A673 (cell line): Measurements from ENCODE around the gene HS1BP3. TPM values are rescaled to one million over a fixed set of nuclear protein-coding genes. Genes with fewer than 3 reads are reported as not detected.

ENCODE experiments used
- BruUV-seq: library from RNA; stranded (reverse); fragments of 400-500 nt; replicated peaks from 2 replicates; lab custom pipeline; 2021; lab: Mats Ljungman, UMichigan
- CTCF ChIA-PET: fragments of 300-600 bp; sonication (Branson Sonifier 250); formaldehyde crosslinking; loops from one replicate; lab custom pipeline; 2022; ENCODE audit warnings: antibody characterized with exemption; lab: Charles Lee
- POLR2A ChIA-PET: fragments of 300-600 bp; sonication (Branson Sonifier 250); formaldehyde crosslinking; loops from one replicate; lab custom pipeline; 2022; ENCODE audit warnings: antibody characterized with exemption; ENCODE audit not compliant: low non-redundant PET; lab: Charles Lee
- DNase-seq: peaks from one replicate; pipeline ENCODE4 v3.0.0-alpha.2; 2015; ENCODE audit warnings: low spot score
- H3K27ac ChIP-seq: fragments of 200-600 bp; sonication (generic); 2 replicates; pipeline ENCODE4 v1.5.1; 2016; ENCODE audit warnings: mixed run types, low read depth, mild to moderate bottlenecking, mixed read lengths, antibody characterized with exemption, low read length; ENCODE audit not compliant: poor library complexity, severe bottlenecking
- H3K27me3 ChIP-seq: fragments of 200-600 bp; sonication (generic); replicated peaks from 2 replicates; pipeline ENCODE4 v1.6.1; 2017; ENCODE audit warnings: mixed run types, low read depth, mild to moderate bottlenecking, mixed read lengths, antibody characterized with exemption, low read length; ENCODE audit not compliant: insufficient read depth, poor library complexity
- H3K36me3 ChIP-seq: fragments of 200-600 bp; sonication (generic); 2 replicates; pipeline ENCODE4 v1.6.1; 2016; ENCODE audit warnings: mixed run types, mild to moderate bottlenecking, mixed read lengths, antibody characterized with exemption, low read length; ENCODE audit not compliant: insufficient read depth, poor library complexity, severe bottlenecking
- H3K4me1 ChIP-seq: fragments of 200-600 bp; sonication (generic); 2 replicates; pipeline ENCODE4 v1.6.1; 2017; ENCODE audit warnings: mixed run types, mild to moderate bottlenecking, mixed read lengths, antibody characterized with exemption, low read length; ENCODE audit not compliant: insufficient read depth, poor library complexity, severe bottlenecking
- H3K4me3 ChIP-seq: fragments of 200-600 bp; sonication (generic); 2 replicates; pipeline ENCODE4 v1.5.1; 2016; ENCODE audit warnings: low read depth, mixed run types, mild to moderate bottlenecking, mixed read lengths, low read length; ENCODE audit not compliant: poor library complexity, severe bottlenecking
- H3K9me3 ChIP-seq: fragments of 200-600 bp; sonication (generic); 2 replicates; pipeline ENCODE4 v1.6.1; 2016; ENCODE audit warnings: mixed run types, low read depth, mild to moderate bottlenecking, mixed read lengths, antibody characterized with exemption, low read length; ENCODE audit not compliant: poor library complexity, severe bottlenecking
- EZH2 ChIP-seq: fragments of 200-600 bp; sonication (generic); IDR thresholded peaks from 2 replicates; pipeline ENCODE4 v1.6.1; 2017; ENCODE audit warnings: borderline replicate concordance, low read depth, mild to moderate bottlenecking, mixed read lengths, antibody characterized with exemption, low read length; ENCODE audit not compliant: poor library complexity, severe bottlenecking
- intact Hi-C: fragments of 100-400 bp; cut with micrococcal nuclease; formaldehyde crosslinking; loops from one replicate; pipeline ENCODE4 v1.10.0; 2022; ENCODE audit not compliant: unreplicated experiment
- total RNA-seq: library from RNA; stranded (reverse); gene quantifications from 2 replicates; pipeline ENCODE4 v1.2.3, GENCODE V29; 2021
- TF ChIP-seq, protein P1 (sequence below): fragments of 300-800, 200-600 bp; sonication (generic); conservative IDR thresholded peaks from 2 replicates; pipeline ENCODE4 v1.5.1; 2017; ENCODE audit warnings: low read depth, mild to moderate bottlenecking, antibody characterized with exemption, low read length, moderate library complexity, mixed read lengths

HS1BP3 gene
- total RNA-seq, 1 experiment from 2014 or later = 12.6 TPM

DNA sequence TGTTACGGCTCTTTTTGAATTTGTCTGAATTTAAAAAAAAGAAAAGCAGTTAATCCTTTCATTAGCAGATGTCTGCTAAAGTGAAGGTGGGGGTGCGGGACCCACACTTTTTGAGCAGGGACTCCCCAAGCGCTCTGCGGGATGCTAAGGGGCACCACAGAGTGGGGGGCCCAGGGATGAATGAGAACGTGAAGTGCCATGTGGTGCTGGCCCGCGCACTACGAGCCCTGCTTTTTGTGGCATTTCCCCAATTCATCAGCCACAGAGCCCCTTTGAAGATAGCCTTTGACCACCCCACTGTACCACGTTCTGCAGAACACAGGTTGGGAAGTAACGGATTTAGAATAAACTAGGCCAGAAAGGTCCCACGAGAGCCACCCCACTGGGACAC, 28.6 kb downstream of the HS1BP3 start:
- DNase-seq = no peak
- ChIA-PET POLR2A (no interaction called here), CTCF (no interaction called here)
- TF ChIP-seq EZH2 = no peak
- TF ChIP-seq, protein P1, sequence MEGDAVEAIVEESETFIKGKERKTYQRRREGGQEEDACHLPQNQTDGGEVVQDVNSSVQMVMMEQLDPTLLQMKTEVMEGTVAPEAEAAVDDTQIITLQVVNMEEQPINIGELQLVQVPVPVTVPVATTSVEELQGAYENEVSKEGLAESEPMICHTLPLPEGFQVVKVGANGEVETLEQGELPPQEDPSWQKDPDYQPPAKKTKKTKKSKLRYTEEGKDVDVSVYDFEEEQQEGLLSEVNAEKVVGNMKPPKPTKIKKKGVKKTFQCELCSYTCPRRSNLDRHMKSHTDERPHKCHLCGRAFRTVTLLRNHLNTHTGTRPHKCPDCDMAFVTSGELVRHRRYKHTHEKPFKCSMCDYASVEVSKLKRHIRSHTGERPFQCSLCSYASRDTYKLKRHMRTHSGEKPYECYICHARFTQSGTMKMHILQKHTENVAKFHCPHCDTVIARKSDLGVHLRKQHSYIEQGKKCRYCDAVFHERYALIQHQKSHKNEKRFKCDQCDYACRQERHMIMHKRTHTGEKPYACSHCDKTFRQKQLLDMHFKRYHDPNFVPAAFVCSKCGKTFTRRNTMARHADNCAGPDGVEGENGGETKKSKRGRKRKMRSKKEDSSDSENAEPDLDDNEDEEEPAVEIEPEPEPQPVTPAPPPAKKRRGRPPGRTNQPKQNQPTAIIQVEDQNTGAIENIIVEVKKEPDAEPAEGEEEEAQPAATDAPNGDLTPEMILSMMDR = no peak
- Histone ChIP-seq H3K4me3 (no peak overlapping the region), H3K9me3 (no peaks in the 10 kb centered on the region), H3K36me3 (no peaks in the 10 kb centered on the region), H3K27ac (no peak overlapping the region), H3K4me1 (no peaks in the 10 kb centered on the region), H3K27me3 (no peaks in the 10 kb centered on the region)
- BruUV-seq = no TSS peak
- intact Hi-C loops = no loop called here

DNA sequence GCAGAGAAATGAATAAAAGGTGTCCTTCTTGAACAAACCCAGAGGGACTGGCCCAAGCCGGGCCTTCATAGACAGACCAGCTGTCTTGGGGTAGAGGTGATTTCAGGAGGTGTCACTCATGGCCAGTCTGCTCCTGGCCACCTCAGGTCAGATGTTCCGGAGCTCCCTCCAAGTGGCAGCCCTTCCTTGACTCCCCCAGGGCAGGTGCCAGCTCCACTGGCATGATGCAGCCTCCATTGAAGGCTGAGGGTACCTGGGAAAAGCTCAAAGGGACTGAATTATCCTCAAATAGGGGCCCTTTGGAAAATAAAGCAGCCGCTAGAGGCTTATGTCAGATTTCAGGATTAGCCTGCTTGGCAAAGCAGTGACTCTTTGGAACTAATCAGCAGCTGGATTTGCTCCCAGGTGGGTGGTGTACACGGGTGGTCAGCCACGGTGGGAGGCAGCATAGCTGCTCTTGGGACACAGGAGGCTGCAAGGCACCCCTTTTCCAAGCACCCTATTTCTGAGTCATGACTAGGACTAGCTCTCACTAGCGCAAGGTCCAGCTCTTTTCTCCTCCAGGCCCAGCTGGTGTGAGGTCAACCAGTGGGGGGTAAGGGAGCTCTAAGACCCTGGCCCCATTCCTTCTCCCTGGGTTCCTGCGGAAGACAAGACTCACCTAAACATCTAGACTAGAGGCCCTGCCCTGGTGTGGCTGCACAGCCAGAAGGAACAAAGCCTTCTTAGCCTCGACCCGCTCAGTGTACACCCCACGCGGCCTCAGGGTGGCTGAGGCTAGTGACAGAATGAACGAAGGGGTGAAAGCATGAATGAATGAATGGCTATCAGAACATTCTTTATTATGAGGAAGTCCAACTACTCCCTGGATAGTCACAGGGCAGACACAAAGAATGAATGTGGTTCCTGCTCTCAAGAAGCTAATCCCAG, 29.3 kb downstream of the HS1BP3 start:
- no TSS peak for BruUV-seq
- Histone ChIP-seq H3K27me3 (no peaks in the 10 kb centered on the region), H3K36me3 (no peaks in the 10 kb centered on the region), H3K4me1 (no peaks in the 10 kb centered on the region), H3K9me3 (no peaks in the 10 kb centered on the region), H3K4me3 (no peak overlapping the region), H3K27ac (no peak overlapping the region)
- TF ChIP-seq EZH2 = no peak
- TF ChIP-seq, protein P1 = no peak
- CTCF ChIA-PET = no interaction called here
- POLR2A ChIA-PET = no interaction called here
- no peak for DNase-seq
- intact Hi-C loops = no loop called here

DNA sequence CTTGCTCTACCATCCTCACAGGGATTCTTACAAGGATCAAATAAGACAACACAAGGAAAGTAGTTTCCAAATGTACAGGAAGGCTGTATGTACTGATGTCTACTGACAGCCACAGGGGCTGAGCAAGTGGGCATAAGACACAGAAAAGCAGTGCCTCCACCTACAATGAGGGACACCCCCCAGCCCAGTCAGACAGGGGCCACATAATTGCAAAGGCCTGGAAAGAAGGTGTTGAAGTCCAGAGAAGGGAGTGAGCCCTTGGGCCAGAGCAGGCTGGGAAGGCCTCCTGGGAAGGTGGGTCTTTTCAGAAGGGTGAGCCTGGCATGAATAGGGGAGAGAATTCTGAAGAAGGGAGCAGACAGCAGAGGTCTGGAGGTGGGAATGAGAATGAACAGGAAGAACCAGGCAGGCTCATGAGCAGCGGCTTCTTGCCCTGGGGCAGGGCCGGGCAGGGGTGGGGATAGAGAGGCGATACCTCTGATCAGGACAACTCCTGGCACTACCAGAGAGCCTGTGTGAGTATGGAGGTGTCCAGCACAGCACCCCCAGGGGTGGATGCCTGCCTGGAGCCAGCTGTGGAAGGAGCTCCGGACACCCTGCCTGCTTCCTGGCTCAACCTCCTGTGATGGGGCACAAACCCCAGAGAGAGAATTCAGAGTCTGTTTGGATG, 30.1 kb downstream of the HS1BP3 start:
- intact Hi-C loops = no loop called here
- H3K4me1 ChIP-seq = no peaks in the 10 kb centered on the region
- no peaks in the 10 kb centered on the region for H3K36me3 ChIP-seq
- no peaks in the 10 kb centered on the region for H3K27me3 ChIP-seq
- POLR2A ChIA-PET = interaction anchor here (1.1 kb wide), 1 partner anchor 174 kb away, joined by 3 read pairs; the partner anchor contains the start of gene RHOB
- TF ChIP-seq, protein P1 = no peak
- TF ChIP-seq EZH2 = no peak
- no peak overlapping the region for H3K4me3 ChIP-seq
- no TSS peak for BruUV-seq
- no peak for DNase-seq
- CTCF ChIA-PET = no interaction called here
- no peaks in the 10 kb centered on the region for H3K9me3 ChIP-seq
- no peak overlapping the region for H3K27ac ChIP-seq
